GM21619 (cell line): ENCODE data around the gene CCDC88B.
A peak's percentile ranks its signal among the peaks of the same experiment; 100 is the strongest.

Experiments used
- ATAC-seq: cut with Tn5 transposase; IDR thresholded peaks from one replicate; pipeline ENCODE4 v1.9.1; 2021; ENCODE audit not compliant: unreplicated experiment

CCDC88B gene, protein sequence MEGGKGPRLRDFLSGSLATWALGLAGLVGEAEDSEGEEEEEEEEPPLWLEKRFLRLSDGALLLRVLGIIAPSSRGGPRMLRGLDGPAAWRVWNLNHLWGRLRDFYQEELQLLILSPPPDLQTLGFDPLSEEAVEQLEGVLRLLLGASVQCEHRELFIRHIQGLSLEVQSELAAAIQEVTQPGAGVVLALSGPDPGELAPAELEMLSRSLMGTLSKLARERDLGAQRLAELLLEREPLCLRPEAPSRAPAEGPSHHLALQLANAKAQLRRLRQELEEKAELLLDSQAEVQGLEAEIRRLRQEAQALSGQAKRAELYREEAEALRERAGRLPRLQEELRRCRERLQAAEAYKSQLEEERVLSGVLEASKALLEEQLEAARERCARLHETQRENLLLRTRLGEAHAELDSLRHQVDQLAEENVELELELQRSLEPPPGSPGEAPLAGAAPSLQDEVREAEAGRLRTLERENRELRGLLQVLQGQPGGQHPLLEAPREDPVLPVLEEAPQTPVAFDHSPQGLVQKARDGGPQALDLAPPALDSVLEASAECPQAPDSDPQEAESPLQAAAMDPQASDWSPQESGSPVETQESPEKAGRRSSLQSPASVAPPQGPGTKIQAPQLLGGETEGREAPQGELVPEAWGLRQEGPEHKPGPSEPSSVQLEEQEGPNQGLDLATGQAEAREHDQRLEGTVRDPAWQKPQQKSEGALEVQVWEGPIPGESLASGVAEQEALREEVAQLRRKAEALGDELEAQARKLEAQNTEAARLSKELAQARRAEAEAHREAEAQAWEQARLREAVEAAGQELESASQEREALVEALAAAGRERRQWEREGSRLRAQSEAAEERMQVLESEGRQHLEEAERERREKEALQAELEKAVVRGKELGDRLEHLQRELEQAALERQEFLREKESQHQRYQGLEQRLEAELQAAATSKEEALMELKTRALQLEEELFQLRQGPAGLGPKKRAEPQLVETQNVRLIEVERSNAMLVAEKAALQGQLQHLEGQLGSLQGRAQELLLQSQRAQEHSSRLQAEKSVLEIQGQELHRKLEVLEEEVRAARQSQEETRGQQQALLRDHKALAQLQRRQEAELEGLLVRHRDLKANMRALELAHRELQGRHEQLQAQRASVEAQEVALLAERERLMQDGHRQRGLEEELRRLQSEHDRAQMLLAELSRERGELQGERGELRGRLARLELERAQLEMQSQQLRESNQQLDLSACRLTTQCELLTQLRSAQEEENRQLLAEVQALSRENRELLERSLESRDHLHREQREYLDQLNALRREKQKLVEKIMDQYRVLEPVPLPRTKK (N-terminal part only)

GRCh38 chr11:64339754-64340408, at the start of gene CCDC88B:
TSS of gene CCDC88B (plus strand) at chr11:64340204. CDS start at chr11:64340267, 63 bp downstream.
- ATAC-seq: peak; percentile 45

DNA sequence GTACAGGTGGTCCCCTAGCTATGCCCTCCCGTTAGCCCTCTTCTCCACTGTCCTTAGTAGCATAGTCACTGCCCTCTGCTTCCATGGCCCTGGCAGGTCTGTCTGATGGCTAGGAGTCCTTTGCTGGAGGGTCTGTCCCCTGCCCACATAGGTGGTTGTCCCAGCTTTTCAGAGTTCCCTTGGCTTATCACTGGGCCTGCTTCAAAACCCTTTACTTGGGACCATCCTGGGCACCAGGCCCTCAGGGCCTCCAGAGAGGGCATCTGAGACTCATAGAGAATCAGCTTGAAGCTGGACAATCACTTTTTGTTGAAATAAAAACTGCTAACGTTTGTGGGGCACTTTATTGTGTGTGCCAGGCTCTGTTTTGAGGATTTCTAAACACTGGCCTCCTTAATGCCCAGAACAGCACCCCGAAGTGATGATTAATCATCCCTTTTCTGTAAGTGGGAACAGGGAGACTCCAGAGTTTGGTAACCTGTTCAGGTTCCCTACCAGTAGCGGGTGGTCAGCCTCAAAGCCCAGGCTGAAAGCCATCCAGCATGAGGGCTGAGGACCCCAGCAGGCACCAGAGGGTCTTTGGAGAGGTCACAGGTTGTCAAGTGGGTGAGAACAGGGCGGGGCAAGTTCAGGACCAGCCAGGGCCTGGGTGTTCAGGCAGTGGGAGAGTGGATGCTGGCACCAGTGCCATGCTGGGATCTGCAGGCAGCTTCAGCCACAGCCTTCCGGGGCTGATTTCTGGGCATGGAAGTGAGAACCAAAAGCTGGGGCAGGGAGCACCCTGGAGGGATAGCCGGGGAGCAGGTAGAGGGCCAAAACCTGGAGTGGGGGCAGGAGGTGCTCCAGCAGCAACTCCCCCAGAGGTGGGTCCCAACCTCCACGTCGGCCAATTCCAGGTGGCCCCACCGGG, 49.4 kb upstream of the CCDC88B start:
- ATAC-seq: no peak

DNA sequence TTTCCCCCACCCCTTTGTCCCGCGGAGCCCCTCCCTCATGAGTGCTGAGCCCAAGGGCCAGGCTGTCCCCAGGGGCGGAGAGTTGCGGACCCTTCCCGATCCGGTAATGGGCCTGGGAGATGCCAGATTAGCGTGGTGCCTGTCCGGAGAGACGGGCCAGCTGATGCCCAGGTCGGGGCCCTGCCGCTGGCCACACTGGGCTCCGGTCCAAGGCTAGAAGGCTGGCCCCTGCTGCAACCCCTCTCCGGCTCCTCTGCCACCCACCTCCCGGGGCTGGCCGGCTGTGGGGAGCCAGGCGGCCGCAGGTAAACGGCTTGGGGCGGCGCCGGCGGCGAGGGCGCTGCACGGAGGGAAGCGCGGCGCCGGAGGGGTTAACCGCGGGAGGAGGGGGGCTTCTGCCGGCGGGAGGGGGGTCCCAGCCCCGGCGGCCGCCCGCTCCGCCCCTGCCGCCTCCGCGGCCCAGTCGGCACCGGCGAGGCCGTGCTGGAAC, 48.7 kb upstream of the CCDC88B start, which contains the start of gene KCNK4:
TSS of gene KCNK4 (plus strand) at position 41 of the 490 bp plus-strand sequence. CDS start 1,717 bp downstream, outside the sequence.
- ATAC-seq: no peak

DNA sequence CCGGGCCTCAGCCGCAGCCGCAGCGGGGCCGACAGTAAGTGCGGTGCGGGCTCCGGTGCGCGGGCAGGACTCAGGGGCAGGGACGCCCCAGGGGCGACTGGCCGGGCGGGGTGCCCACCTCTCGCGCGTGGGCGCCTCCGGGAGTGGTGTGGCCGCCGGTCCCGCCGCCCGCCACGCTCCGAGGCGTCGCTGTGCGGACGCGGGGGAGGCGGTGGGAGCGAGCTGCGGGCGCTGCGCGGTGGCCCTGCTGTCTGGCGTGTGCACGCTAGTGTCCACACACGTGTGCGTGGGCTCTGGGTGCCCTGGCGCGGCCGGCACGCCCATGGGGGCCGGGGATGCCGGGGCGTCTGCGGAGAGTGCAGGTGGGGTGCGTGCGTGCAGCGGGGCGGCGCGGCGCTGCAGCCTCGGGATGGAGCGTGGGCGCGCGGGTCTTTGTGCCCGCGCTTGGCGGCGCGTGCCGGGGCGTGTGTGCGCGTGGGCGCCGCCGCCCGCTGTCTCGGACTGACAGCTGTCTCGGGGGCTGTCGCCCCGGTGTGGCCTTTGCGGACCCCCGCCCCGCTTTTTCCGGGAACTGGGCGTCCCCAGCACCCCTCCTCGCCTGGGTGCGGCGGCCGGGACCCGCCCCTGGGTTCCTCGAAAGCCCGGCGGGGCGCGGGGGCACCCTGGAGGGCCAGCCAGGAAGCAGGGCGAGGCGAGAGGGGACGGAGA, 48.1 kb upstream of the CCDC88B start:
- ATAC-seq: no peak

DNA sequence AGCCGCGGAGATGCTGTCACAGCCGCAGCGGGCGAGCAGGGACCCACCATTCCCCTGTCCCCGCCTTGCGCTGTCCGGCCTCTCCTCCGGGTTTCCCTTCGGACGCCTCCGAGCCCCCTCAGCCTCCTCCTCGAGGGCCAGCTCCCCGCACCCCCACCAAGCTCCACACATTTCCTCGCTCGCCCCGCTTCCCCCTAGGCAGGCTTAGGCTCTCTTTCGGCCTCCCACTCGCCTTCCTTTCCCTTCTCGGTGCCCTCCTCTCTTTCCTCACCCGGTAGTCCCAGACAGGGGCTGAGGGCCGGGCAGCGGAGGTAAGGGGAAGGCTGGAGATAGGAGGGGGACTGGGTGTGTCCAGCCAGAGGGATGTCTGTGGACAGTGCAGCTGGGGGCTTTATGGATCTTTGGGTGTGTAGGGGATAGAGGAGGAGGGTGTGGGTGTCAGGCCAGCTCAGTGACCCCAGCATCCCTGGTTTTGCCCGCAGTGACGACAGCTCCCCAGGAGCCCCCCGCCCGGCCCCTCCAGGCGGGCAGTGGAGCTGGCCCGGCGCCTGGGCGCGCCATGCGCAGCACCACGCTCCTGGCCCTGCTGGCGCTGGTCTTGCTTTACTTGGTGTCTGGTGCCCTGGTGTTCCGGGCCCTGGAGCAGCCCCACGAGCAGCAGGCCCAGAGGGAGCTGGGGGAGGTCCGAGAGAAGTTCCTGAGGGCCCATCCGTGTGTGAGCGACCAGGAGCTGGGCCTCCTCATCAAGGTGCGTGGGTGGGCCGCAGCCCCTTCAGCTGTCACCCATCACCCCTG, 47.3 kb upstream of the CCDC88B start:
- ATAC-seq: no peak

DNA sequence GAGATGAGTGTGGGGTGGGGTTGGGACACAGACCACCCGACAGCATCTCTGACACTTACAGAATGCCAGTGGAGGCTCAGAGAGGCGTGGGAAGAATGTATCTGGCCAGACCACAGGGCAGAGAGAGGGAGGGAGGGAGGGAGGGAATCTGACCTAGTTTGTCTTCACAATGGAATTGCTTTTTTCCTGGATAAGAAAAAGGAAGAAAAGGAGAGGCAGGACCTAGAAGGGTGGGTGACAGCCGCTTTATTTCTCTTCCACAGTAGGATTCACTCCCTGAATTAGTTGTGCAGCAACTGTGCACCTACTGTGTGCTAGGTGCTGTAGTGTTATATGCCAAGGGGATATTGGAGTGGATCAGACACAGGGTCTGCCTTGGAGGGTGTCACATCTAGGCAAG, 45.2 kb upstream of the CCDC88B start:
- no peak for ATAC-seq

- ATAC-seq: no peak
Observed at GRCh38 chr11:64295760-64296159, 44.2 kb upstream of the CCDC88B start.

GRCh38 chr11:64296236-64296635, 43.8 kb upstream of the CCDC88B start:
- no peak for ATAC-seq

DNA sequence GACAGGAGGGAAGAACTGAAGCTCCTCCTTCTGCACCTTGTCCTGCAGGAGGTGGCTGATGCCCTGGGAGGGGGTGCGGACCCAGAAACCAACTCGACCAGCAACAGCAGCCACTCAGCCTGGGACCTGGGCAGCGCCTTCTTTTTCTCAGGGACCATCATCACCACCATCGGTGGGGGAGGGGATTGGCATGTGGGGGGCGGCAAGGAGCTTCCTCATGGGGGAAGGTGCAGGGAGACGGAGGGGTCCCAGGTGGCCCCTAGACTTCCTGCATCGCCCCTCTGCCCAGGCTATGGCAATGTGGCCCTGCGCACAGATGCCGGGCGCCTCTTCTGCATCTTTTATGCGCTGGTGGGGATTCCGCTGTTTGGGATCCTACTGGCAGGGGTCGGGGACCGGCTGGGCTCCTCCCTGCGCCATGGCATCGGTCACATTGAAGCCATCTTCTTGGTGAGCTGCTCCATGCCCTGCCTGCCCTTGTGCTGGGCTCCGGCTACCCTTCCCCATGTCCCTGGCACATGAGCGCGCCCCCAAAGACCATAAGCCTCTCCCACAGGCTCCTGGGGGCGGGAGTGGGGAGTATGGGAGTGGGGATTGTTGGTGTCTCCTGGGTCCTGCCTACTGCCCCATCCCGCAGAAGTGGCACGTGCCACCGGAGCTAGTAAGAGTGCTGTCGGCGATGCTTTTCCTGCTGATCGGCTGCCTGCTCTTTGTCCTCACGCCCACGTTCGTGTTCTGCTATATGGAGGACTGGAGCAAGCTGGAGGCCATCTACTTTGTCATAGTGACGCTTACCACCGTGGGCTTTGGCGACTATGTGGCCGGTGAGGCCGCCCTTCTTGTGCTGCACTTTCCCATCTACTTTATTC, 42.9 kb upstream of the CCDC88B start:
- no peak for ATAC-seq

DNA sequence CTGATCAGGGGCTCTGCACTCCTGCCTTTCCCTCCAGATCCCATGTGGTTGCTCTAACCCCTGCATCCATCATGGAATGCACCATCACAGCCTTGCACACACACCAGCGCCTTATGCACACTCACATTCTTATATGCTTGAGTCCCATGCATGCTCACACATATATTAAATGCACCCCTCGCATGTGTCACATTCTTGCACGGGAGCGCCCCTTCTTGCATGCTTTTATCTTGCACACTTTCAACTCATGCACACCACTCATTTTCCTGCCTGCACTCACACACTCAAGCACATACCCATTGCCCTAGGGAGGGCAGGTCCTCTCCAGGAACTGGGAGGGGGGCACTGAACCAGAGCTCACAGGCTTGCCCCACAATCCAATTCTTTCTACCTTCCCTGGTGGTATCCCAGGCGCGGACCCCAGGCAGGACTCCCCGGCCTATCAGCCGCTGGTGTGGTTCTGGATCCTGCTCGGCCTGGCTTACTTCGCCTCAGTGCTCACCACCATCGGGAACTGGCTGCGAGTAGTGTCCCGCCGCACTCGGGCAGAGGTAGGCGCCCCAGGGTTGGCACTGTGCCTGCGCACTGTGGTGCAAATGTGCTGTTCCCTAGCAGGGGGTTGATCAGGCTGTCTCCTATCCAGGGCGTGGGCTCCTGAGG, 42.2 kb upstream of the CCDC88B start:
- no peak for ATAC-seq

DNA sequence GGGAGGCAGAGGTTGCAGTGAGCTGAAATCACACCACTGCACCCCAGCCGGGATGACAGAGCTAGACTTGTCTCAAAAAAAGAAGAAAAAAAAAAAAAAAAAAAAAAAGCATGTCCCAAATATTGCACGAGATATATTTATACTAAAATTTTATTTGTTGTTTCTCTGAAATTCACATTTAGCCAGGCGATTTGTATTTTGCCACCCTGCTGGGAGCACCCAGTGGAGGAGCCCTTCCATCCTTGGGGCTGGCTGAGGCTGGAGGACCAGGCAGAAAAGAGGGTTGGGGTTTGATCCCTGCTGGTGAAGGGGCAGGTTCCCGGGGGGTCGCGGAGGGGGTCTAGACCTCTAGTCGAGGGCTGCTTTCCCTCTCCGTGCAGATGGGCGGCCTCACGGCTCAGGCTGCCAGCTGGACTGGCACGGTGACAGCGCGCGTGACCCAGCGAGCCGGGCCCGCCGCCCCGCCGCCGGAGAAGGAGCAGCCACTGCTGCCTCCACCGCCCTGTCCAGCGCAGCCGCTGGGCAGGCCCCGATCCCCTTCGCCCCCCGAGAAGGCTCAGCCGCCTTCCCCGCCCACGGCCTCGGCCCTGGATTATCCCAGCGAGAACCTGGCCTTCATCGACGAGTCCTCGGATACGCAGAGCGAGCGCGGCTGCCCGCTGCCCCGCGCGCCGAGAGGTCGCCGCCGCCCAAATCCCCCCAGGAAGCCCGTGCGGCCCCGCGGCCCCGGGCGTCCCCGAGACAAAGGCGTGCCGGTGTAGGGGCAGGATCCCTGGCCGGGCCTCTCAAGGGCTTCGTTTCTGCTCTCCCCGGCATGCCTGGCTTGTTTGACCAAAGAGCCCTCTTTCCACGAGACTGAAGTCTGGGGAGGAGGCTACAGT, 40.8 kb upstream of the CCDC88B start:
- no peak for ATAC-seq

DNA sequence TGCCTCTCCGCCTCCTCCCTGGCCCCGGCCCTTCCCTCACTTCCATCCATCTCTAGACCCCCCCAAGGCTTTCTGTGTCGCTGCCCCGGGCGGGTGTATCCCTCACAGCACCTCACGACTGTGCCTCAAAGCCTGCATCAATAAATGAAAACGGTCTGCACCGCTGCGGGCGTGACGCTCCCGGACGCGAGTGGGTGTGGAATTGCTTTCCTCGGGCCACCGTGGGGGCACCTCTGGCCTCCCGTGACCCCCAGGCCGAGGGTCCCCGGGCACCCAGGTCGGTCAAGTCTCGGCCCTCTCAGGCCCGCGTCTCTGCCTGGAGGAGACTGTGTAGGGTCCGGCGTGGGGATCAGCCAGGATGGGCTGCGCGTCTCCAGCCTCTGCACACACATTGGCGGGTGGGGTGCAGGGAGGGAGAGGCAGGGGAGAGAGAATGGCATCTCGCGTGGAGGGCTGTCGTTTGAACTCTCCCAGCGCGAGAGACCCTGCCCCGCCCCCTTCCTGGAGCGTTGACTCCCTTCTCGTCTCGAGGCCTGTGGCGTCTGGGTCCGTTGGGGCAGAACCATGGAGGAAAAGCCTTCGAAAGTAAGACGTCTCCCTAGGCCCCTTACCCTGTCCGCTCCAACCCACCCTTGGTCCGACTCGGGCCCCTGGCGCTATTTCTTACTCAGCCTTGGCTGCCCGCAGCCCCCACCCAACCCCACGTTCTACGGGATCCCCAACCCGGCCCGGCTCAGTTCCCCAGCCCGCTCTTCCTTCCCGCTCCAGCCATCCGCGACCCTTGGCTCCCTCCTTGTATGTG, 40.0 kb upstream of the CCDC88B start, which contains the start of gene CATSPERZ:
TSS of gene CATSPERZ (plus strand) at position 512 of the 802 bp plus-strand sequence. CDS start at position 565, 53 bp downstream.
- ATAC-seq: no peak

DNA sequence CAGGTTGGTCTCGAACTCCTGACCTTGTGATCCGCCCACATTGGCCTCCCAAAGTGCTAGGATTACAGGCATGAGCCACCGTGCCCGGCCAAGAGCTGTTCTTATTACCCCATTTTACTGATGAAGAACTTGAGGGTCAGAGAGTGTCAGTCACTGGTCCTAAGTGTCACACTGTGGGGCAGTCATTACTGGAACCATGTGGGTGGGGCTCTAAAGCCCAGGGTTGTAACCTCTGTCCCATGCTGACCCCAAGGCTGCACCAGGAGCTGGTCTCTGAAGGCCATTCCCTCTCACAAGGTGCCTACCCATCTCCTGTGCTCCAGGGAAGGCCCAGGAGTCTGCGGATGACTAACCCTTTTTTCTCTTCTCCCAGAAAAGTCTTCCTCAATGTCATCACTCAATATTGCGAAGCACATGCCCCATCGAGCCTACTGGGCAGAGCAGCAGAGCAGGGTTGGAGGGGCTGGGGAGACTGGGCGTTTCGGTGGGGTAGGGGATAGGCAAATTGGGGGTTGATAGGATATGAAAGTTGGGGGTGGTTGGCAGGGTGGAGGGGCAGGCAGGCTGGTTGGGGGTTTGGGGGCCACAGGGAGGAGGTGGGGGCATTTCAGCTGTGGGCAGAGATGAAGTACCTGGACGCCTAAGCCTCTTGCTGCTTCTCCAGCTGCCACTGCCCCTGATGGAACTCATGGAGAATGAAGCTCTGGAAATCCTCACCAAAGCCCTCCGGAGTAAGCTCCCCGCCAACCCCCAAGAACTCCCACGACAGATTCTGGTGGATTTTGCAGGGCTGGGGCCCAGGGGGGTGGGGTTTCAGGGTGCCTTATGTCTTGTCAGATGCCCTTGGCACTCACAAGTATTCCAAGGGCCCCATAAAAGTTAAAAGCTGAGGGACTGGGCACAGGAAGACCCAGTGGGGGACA, 36.6 kb upstream of the CCDC88B start:
- ATAC-seq: no peak

- no peak for ATAC-seq
Observed at GRCh38 chr11:64304032-64304315, 36.0 kb upstream of the CCDC88B start.
